ENCODE data around the gene RNF8.
"Not testable (repeated sequence)": the region's sequence is repeated elsewhere in the genome, so short reads cannot be mapped to it uniquely, and the experiment has no call there.

The RNF8 gene

DNA sequence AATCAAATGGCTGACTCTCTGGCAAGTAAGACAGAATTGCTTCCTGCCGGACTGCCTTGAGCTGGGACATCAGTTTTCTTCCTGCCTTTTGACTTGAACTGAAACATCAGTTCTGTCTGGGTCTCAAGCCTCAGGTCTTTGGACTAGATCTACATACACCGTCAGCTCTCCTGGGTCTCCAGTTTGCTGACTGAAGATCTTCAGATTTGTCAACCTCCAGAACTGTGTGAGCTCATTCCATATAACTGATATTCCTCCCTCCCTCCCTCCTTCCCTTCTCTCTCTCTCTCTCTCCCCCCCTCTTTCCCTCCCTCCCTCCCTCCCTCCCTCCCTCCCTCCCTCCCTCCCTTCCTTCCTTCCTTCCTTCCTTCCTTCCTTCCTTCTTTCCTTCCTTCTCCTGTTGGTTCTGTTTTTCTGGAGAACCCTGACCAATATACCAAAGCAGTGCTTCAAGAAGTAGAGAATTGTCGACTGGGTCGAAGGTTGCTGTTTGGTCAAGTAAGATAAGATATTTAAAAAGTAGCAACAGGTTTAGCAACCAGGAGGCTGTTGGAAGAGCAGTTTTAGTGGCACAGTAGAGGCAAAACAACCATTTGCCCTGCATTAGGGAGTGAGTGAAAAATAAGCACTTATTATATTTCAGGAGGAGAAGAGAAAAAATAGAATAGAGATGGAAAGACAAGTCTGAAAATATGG is 46.2 kb downstream of the RNF8 start:
- Histone ChIP-seq H4K12ac (ENCODE audit: low read depth, low read length) (no peak overlapping the region), H4K91ac (ENCODE audit: low read depth, low read length) (no peak overlapping the region), H3K4me1 (ENCODE audit: control insufficient read depth in 1 of 2, insufficient read depth in 2 of 2, low read length in 2 of 2) (no peaks in the 10 kb centered on the region)

GRCh38 chr6:37401658-37402057 is 47.9 kb downstream of the RNF8 start:
- not testable (repeated sequence) for H3K27ac ChIP-seq (ENCODE audit: low read depth, low read length); H4K12ac ChIP-seq (ENCODE audit: low read depth, low read length); H3K9ac ChIP-seq (ENCODE audit: low read length); H3K4me3 ChIP-seq (ENCODE audit: low read depth, low read length); H2BK120ac ChIP-seq (ENCODE audit: insufficient read depth, low read length, poor library complexity); H2AFZ ChIP-seq (ENCODE audit: insufficient read depth, low read length, poor library complexity); H2AK5ac ChIP-seq (ENCODE audit: low read length); H2BK12ac ChIP-seq (ENCODE audit: low read length); H4K8ac ChIP-seq (ENCODE audit: low read depth, low read length); H4K91ac ChIP-seq (ENCODE audit: low read depth, low read length); H3K4me1 ChIP-seq (ENCODE audit: control insufficient read depth in 1 of 2, insufficient read depth in 2 of 2, low read length in 2 of 2); DNase-seq; H3K23ac ChIP-seq (ENCODE audit: low read length); H3K4me2 ChIP-seq (ENCODE audit: low read length); H3K27me3 ChIP-seq (ENCODE audit: insufficient read depth, low read length); H3K36me3 ChIP-seq (ENCODE audit: control insufficient read depth in 1 of 2, insufficient read depth in 2 of 2, low read length in 2 of 2); H3K14ac ChIP-seq (ENCODE audit: low read length); H3K18ac ChIP-seq (ENCODE audit: low read length); H2BK5ac ChIP-seq (ENCODE audit: low read depth, low read length, poor library complexity); H3K79me1 ChIP-seq (ENCODE audit: low read length); H3K79me2 ChIP-seq (ENCODE audit: control insufficient read depth, insufficient read depth, low read length, poor library complexity); H3K9me3 ChIP-seq (ENCODE audit: insufficient read depth, low read depth, low read length); H3K4ac ChIP-seq (ENCODE audit: low read depth, low read length)

More for the DNA sequence above, 46.2 kb downstream of the RNF8 start:
- no peak overlapping the region for H3K23ac ChIP-seq (ENCODE audit: low read length)
- H3K27me3 ChIP-seq (ENCODE audit: insufficient read depth, low read length), result no peaks in the 10 kb centered on the region
- no peak overlapping the region for H3K18ac ChIP-seq (ENCODE audit: low read length)
- H3K9ac ChIP-seq (ENCODE audit: low read length), result no peak overlapping the region
- no peak overlapping the region for H2BK5ac ChIP-seq (ENCODE audit: low read depth, low read length, poor library complexity)
- no peaks in the 10 kb centered on the region for H3K79me2 ChIP-seq (ENCODE audit: control insufficient read depth, insufficient read depth, low read length, poor library complexity)
- no peak for DNase-seq
- no peak overlapping the region for H2BK120ac ChIP-seq (ENCODE audit: insufficient read depth, low read length, poor library complexity)
- no peak overlapping the region for H2AK5ac ChIP-seq (ENCODE audit: low read length)
- H3K14ac ChIP-seq (ENCODE audit: low read length), result no peak overlapping the region
- no peak overlapping the region for H3K4me3 ChIP-seq (ENCODE audit: low read depth, low read length)
- H3K27ac ChIP-seq (ENCODE audit: low read depth, low read length), result no peak overlapping the region
- H3K9me3 ChIP-seq (ENCODE audit: insufficient read depth, low read depth, low read length), result peaks cover 2% of the 10 kb centered on the region
- no peak overlapping the region for H2AFZ ChIP-seq (ENCODE audit: insufficient read depth, low read length, poor library complexity)
- H2BK12ac ChIP-seq (ENCODE audit: low read length), result no peak overlapping the region
- no peak overlapping the region for H3K4ac ChIP-seq (ENCODE audit: low read depth, low read length)
- H3K36me3 ChIP-seq (ENCODE audit: control insufficient read depth in 1 of 2, insufficient read depth in 2 of 2, low read length in 2 of 2), result no peaks in the 10 kb centered on the region
- no CpG with 5 or more reads among the region's 4 CpGs for WGBS (ENCODE audit: extremely low coverage, insufficient coverage, insufficient read length)
- H3K79me1 ChIP-seq (ENCODE audit: low read length), result no peaks in the 10 kb centered on the region
- H4K8ac ChIP-seq (ENCODE audit: low read depth, low read length), result no peak overlapping the region
- no peak overlapping the region for H3K4me2 ChIP-seq (ENCODE audit: low read length)

DNA sequence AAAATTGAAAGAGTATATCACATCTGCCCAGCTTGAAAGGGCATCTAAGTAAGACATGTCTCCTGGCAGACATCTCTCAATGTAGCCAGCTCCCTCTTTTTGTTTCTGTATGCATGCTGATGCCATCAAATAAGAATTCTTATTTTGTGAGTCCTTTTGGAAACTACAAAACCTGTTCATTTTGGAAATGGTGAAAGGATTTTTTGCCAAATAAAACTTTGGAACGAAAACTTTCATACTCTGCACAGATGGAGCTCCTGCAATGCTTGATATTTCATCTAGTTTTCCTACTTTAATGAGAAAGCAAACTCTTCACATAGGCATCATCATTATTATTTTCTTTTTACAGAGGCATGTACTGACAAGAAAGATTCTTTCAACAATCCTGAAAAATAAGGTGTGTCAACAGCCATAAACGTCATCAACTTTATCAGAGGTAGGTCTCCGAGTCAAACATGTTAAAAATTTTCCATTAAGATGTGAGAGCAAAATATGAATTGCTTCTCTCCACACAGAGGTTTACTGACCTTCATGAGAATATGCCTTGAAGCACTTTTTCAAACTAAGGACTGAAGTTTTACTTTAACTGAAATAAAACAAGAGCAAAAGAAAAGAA is 53.1 kb downstream of the RNF8 start:
- H3K79me1 ChIP-seq (ENCODE audit: low read length), result no peaks in the 10 kb centered on the region
- no peak overlapping the region for H4K8ac ChIP-seq (ENCODE audit: low read depth, low read length)
- no peak overlapping the region for H3K23ac ChIP-seq (ENCODE audit: low read length)
- no peak overlapping the region for H2BK12ac ChIP-seq (ENCODE audit: low read length)
- H3K4ac ChIP-seq (ENCODE audit: low read depth, low read length), result no peak overlapping the region
- no peak overlapping the region for H2BK120ac ChIP-seq (ENCODE audit: insufficient read depth, low read length, poor library complexity)
- H3K36me3 ChIP-seq (ENCODE audit: control insufficient read depth in 1 of 2, insufficient read depth in 2 of 2, low read length in 2 of 2), result no peaks in the 10 kb centered on the region
- H3K27me3 ChIP-seq (ENCODE audit: insufficient read depth, low read length), result no peaks in the 10 kb centered on the region
- no peak overlapping the region for H2BK5ac ChIP-seq (ENCODE audit: low read depth, low read length, poor library complexity)
- no peak overlapping the region for H2AFZ ChIP-seq (ENCODE audit: insufficient read depth, low read length, poor library complexity)
- no CpG with 5 or more reads among the region's 3 CpGs for WGBS (ENCODE audit: extremely low coverage, insufficient coverage, insufficient read length)
- no peaks in the 10 kb centered on the region for H3K4me1 ChIP-seq (ENCODE audit: control insufficient read depth in 1 of 2, insufficient read depth in 2 of 2, low read length in 2 of 2)
- no peaks in the 10 kb centered on the region for H3K9me3 ChIP-seq (ENCODE audit: insufficient read depth, low read depth, low read length)
- no peak overlapping the region for H3K18ac ChIP-seq (ENCODE audit: low read length)
- no peak overlapping the region for H3K27ac ChIP-seq (ENCODE audit: low read depth, low read length)
- H2AK5ac ChIP-seq (ENCODE audit: low read length), result no peak overlapping the region
- H3K4me3 ChIP-seq (ENCODE audit: low read depth, low read length), result no peak overlapping the region
- no peaks in the 10 kb centered on the region for H3K79me2 ChIP-seq (ENCODE audit: control insufficient read depth, insufficient read depth, low read length, poor library complexity)
- peak in 1 of 2 donors; percentile 73 for DNase-seq
- no peak overlapping the region for H3K9ac ChIP-seq (ENCODE audit: low read length)
- no peak overlapping the region for H4K12ac ChIP-seq (ENCODE audit: low read depth, low read length)
- no peak overlapping the region for H3K14ac ChIP-seq (ENCODE audit: low read length)
- H4K91ac ChIP-seq (ENCODE audit: low read depth, low read length), result no peak overlapping the region
- no peak overlapping the region for H3K4me2 ChIP-seq (ENCODE audit: low read length)

DNA sequence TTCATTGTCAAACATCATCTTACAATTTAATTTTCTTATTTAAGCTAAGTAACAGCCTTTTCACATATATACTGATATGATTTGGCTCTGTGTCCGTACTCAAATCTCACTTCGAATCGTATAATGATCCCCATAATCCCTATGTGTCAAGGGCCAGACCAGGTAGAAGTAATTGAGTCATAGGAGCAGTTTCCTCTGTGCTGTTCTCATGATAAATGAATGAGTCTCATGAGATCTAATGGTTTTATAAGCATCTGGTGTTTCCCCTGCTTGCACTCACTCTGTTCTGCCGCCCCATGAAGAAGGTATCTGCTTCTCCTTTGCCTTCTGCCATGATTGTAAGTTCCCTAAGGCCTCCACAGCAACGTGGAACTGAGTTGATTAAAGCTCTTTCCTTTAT is 54.2 kb downstream of the RNF8 start:
- Histone ChIP-seq H2AK5ac (ENCODE audit: low read length) (no peak overlapping the region), H2AFZ (ENCODE audit: insufficient read depth, low read length, poor library complexity) (no peak overlapping the region), H3K9ac (ENCODE audit: low read length) (no peak overlapping the region), H4K91ac (ENCODE audit: low read depth, low read length) (no peak overlapping the region), H2BK12ac (ENCODE audit: low read length) (no peak overlapping the region), H2BK5ac (ENCODE audit: low read depth, low read length, poor library complexity) (no peak overlapping the region), H4K8ac (ENCODE audit: low read depth, low read length) (no peak overlapping the region), H3K27me3 (ENCODE audit: insufficient read depth, low read length) (no peaks in the 10 kb centered on the region), H3K79me2 (ENCODE audit: control insufficient read depth, insufficient read depth, low read length, poor library complexity) (no peaks in the 10 kb centered on the region), H3K14ac (ENCODE audit: low read length) (no peak overlapping the region), H2BK120ac (ENCODE audit: insufficient read depth, low read length, poor library complexity) (no peak overlapping the region), H3K4ac (ENCODE audit: low read depth, low read length) (no peak overlapping the region), H3K27ac (ENCODE audit: low read depth, low read length) (no peak overlapping the region), H3K4me3 (ENCODE audit: low read depth, low read length) (no peak overlapping the region), H3K4me1 (ENCODE audit: control insufficient read depth in 1 of 2, insufficient read depth in 2 of 2, low read length in 2 of 2) (no peaks in the 10 kb centered on the region), H3K18ac (ENCODE audit: low read length) (no peak overlapping the region), H3K4me2 (ENCODE audit: low read length) (no peak overlapping the region), H3K23ac (ENCODE audit: low read length) (no peak overlapping the region), H3K9me3 (ENCODE audit: insufficient read depth, low read depth, low read length) (no peaks in the 10 kb centered on the region), H3K79me1 (ENCODE audit: low read length) (no peaks in the 10 kb centered on the region), H4K12ac (ENCODE audit: low read depth, low read length) (no peak overlapping the region), H3K36me3 (ENCODE audit: control insufficient read depth in 1 of 2, insufficient read depth in 2 of 2, low read length in 2 of 2) (no peaks in the 10 kb centered on the region)
- WGBS (ENCODE audit: extremely low coverage, insufficient coverage, insufficient read length), result no CpG with 5 or more reads among the region's 5 CpGs
- no peak for DNase-seq
